NCI-H345 treated with DMSO at 0.1 percent for 48 hours (cell line): Measurements from ENCODE around the gene CFAP298.

ENCODE experiments used
- DNase-seq: peaks from one replicate; lab custom pipeline; 2025; ENCODE audit not compliant: unreplicated experiment; lab: John Stamatoyannopoulos, UW

CFAP298 gene

GRCh38 chr21:32599526-32599925 lies 12.7 kb downstream of the CFAP298 start:
- peak; percentile 48 for DNase-seq

GRCh38 chr21:32599091-32599490 lies 13.1 kb downstream of the CFAP298 start:
- DNase-seq: no peak

GRCh38 chr21:32597205-32597604 lies 15.0 kb downstream of the CFAP298 start:
- DNase-seq: no peak

- no peak for DNase-seq
Measured at GRCh38 chr21:32595431-32595830, 16.7 kb downstream of the CFAP298 start.

- no peak for DNase-seq
Measured at GRCh38 chr21:32593690-32594089, 18.5 kb downstream of the CFAP298 start.

- DNase-seq: no peak
Measured at GRCh38 chr21:32592929-32593502, 19.2 kb downstream of the CFAP298 start.

GRCh38 chr21:32590130-32590529 lies 22.0 kb downstream of the CFAP298 start:
- no peak for DNase-seq

- no peak for DNase-seq
Measured at GRCh38 chr21:32587651-32588050, 24.5 kb downstream of the CFAP298 start.

- no peak for DNase-seq
Measured at GRCh38 chr21:32587120-32587519, 25.1 kb downstream of the CFAP298 start.

GRCh38 chr21:32585970-32586369 lies 26.2 kb downstream of the CFAP298 start:
- DNase-seq: no peak

GRCh38 chr21:32585042-32585710 lies 27.0 kb downstream of the CFAP298 start, which contains the start of gene TCP10L:
TCP10L (minus strand) TSS chr21:32585523; CDS start chr21:32584304, 1,219 bp downstream.
- DNase-seq: no peak

- DNase-seq: no peak
Measured at GRCh38 chr21:32584472-32584871, 27.7 kb downstream of the CFAP298 start.

- no peak for DNase-seq
Measured at GRCh38 chr21:32581732-32582131, 30.4 kb downstream of the CFAP298 start.

- no peak for DNase-seq
Measured at GRCh38 chr21:32580949-32581348, 31.2 kb downstream of the CFAP298 start.

GRCh38 chr21:32578107-32578691 lies 34.0 kb downstream of the CFAP298 start:
- DNase-seq: no peak

GRCh38 chr21:32576011-32576410 lies 36.2 kb downstream of the CFAP298 start:
- DNase-seq: no peak

- no peak for DNase-seq
Measured at GRCh38 chr21:32574946-32575925, 36.9 kb downstream of the CFAP298 start.

GRCh38 chr21:32572574-32573420 lies 39.4 kb downstream of the CFAP298 start:
- DNase-seq: peak; percentile 47

GRCh38 chr21:32570456-32570855 lies 41.7 kb downstream of the CFAP298 start:
- DNase-seq: no peak
